Esophagus (tissue), 2 donors: ENCODE data around the gene KDM5C. TPM values are rescaled to one million over a fixed set of nuclear protein-coding genes. Genes with fewer than 3 reads are reported as not detected.

Experiments
- polyA plus RNA-seq, 2 donors: library from polyadenylated mRNA; stranded (reverse); fragments of 200-250 nt; gene quantifications; one replicate each; pipeline ENCODE4 v1.2.3, GENCODE V29; 2013
- donor health status: healthy with polysubstance abuse.
- donor health status: Bipolar disorder and iron deficiency.

The KDM5C gene
- polyA plus RNA-seq, 2 donors, result 37.1 to 42.6 TPM

Other genes starting within 250 kb of the KDM5C start
- under 1 TPM; 0.18 to 0.22 TPM for gene GPR173, start 176.4 kb downstream of the KDM5C start, polyA plus RNA-seq
- gene TSPYL2, start 142.8 kb downstream of the KDM5C start, polyA plus RNA-seq, result 10 to 100 TPM; 20.0 to 29.3 TPM
- 1 to 10 TPM; 2.4 to 9.9 TPM for gene KANTR, start 131.1 kb downstream of the KDM5C start, polyA plus RNA-seq
- gene IQSEC2, start 56.4 kb upstream of the KDM5C start, polyA plus RNA-seq, result 10 to 100 TPM in 1 of 2 donors, 1 to 10 TPM in 1; 7.6 to 11.6 TPM
- 10 to 100 TPM in 1 of 2 donors, 1 to 10 TPM in 1; 9.0 to 13.1 TPM for gene SMC1A, start 197.4 kb upstream of the KDM5C start, polyA plus RNA-seq
- under 1 TPM; 0.64 to 0.77 TPM for gene RIBC1, start 197.7 kb upstream of the KDM5C start, polyA plus RNA-seq
- 100 to 1,000 TPM in 1 of 2 donors, 10 to 100 TPM in 1; 55.6 to 151 TPM for gene HSD17B10, start 209.2 kb upstream of the KDM5C start, polyA plus RNA-seq